WTC11 (cell line): ENCODE results near the gene SALL4.

Experiments
- ATF3 ChIP-seq: sonication (generic); formaldehyde crosslinking; conservative IDR thresholded peaks from 2 replicates; pipeline ENCODE4 v1.8.1; 2022; ENCODE audit warnings: mild to moderate bottlenecking, missing genetic modification reagents
- ATF6 ChIP-seq: sonication (generic); formaldehyde crosslinking; IDR thresholded peaks from 2 replicates; pipeline ENCODE4 v1.8.1; 2023; ENCODE audit warnings: mild to moderate bottlenecking, missing genetic modification reagents
- CBFB ChIP-seq: sonication (generic); formaldehyde crosslinking; IDR thresholded peaks from 2 replicates; pipeline ENCODE4 v1.8.1; 2022; ENCODE audit warnings: mild to moderate bottlenecking, low read depth, missing genetic modification reagents
- CTCF ChIP-seq: fragments of 200-600 bp; IDR thresholded peaks from 2 replicates; pipeline ENCODE4 v1.8.0; 2022; ENCODE audit warnings: antibody characterized with exemption
- IRF2 ChIP-seq: sonication (generic); formaldehyde crosslinking; IDR thresholded peaks from 2 replicates; pipeline ENCODE4 v1.8.0; 2022; ENCODE audit warnings: low read depth, missing genetic modification reagents, borderline replicate concordance
- JUN ChIP-seq: sonication (generic); formaldehyde crosslinking; IDR thresholded peaks from 2 replicates; pipeline ENCODE4 v1.8.0; 2023; ENCODE audit warnings: mild to moderate bottlenecking, missing genetic modification reagents
- TCF7 ChIP-seq: sonication (generic); formaldehyde crosslinking; IDR thresholded peaks from 2 replicates; pipeline ENCODE4 v1.8.0; 2022; ENCODE audit warnings: mild to moderate bottlenecking, low read depth, missing genetic modification reagents, moderate library complexity
- USF2 ChIP-seq: sonication (generic); formaldehyde crosslinking; IDR thresholded peaks from 2 replicates; pipeline ENCODE4 v1.8.1; 2023; ENCODE audit warnings: mild to moderate bottlenecking, missing genetic modification reagents, moderate library complexity

DNA sequence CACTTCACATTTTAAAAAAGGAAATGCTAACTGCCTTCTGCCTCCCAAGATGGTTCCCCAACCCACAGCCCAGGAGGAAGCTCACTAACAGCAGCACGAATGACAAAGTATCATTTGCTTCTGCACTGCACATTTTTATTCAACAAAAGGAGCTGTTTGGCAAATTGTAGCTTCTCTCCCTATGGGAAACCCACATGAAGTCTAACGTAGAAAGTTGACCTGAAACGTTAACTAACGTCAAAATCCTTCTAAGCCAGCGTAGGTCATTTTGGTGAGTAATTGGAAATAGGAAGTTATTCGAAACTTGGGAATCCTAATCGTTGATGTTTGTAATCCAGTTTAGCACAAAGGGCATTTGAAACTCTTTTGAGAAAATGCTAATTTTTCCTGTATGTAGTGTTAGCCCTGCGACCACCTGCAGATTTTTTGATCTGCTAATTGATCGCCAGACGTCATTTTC lies 2.9 kb downstream of the SALL4 start:
- no peak for TF ChIP-seq ATF6
- no peak for TF ChIP-seq CBFB (CRISPR knock-in tag)
- TF ChIP-seq CTCF: no peak
- TF ChIP-seq TCF7 (CRISPR knock-in tag): no peak
- no peak for TF ChIP-seq JUN (CRISPR knock-in tag)
- no peak for TF ChIP-seq ATF3
- TF ChIP-seq IRF2 (CRISPR knock-in tag): no peak
- TF ChIP-seq USF2 (CRISPR knock-in tag): no peak
